Measurements from ENCODE around the gene DAPP1. TPM values are rescaled to one million over a fixed set of nuclear protein-coding genes. Genes with fewer than 3 reads are reported as not detected.

Gene DAPP1
- total and polyA plus RNA-seq, 8 donors, result 1.5 to 11.9 (median 3.2) TPM

- no peak for ATAC-seq
- Histone ChIP-seq H3K36me3 (peaks cover 0 to 56% of the 10 kb centered on the region in 2 donors), H3K4me3 (no peak overlapping the region), H3K27me3 (no peaks in the 10 kb centered on the region), H3K27ac (no peak overlapping the region), H3K9me3 (no peaks in the 10 kb centered on the region), H3K4me1 (peaks cover 0 to 23% of the 10 kb centered on the region in 2 donors)
- DNase-seq, result no peak
- intact Hi-C loops (cut with DNase I), result loop anchor here in 1 of 2 donors (5.0 kb wide), 1 partner anchor 324 kb away; the partner anchor contains the start of gene TRMT10A
- TF ChIP-seq, protein P1, sequence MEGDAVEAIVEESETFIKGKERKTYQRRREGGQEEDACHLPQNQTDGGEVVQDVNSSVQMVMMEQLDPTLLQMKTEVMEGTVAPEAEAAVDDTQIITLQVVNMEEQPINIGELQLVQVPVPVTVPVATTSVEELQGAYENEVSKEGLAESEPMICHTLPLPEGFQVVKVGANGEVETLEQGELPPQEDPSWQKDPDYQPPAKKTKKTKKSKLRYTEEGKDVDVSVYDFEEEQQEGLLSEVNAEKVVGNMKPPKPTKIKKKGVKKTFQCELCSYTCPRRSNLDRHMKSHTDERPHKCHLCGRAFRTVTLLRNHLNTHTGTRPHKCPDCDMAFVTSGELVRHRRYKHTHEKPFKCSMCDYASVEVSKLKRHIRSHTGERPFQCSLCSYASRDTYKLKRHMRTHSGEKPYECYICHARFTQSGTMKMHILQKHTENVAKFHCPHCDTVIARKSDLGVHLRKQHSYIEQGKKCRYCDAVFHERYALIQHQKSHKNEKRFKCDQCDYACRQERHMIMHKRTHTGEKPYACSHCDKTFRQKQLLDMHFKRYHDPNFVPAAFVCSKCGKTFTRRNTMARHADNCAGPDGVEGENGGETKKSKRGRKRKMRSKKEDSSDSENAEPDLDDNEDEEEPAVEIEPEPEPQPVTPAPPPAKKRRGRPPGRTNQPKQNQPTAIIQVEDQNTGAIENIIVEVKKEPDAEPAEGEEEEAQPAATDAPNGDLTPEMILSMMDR (IDR thresholded peaks at IDR 0.05), result no peak
Observed at GRCh38 chr4:99886146-99886545, 69.5 kb downstream of the DAPP1 start.

DNA sequence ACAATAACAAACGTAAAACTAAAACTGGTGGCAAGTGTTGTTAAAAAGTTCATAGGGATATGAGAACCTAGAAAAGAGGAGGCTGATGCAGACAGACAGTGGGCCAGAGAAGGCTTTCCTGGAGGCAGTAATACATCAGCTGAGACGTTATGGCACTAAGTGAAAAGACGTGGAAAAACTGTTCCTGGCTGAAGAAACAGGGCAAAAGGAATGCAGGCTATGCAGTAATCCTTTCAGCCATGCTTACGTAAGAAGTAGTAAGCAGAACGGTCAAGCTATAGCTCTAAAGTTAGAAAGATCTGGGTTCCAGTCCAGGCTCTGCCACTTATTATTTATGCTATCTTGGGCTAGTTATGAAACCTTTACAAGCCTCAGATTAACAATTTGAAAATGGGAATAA, 71.2 kb downstream of the DAPP1 start:
- H3K4me3 ChIP-seq, result no peak overlapping the region
- H3K36me3 ChIP-seq, result peaks cover 0 to 48% of the 10 kb centered on the region in 2 donors
- DNase-seq (no peak), ATAC-seq (no peak)
- H3K9me3 ChIP-seq, result no peaks in the 10 kb centered on the region
- H3K27me3 ChIP-seq, result no peaks in the 10 kb centered on the region
- peaks cover 0 to 40% of the 10 kb centered on the region in 2 donors for H3K4me1 ChIP-seq
- intact Hi-C loops (cut with DNase I), result loop anchor here in 1 of 2 donors (5.0 kb wide), 1 partner anchor 326 kb away; the partner anchor contains the start of gene TRMT10A
- no peak overlapping the region for H3K27ac ChIP-seq
- TF ChIP-seq, protein P1 (IDR thresholded peaks at IDR 0.05), result no peak

DNA sequence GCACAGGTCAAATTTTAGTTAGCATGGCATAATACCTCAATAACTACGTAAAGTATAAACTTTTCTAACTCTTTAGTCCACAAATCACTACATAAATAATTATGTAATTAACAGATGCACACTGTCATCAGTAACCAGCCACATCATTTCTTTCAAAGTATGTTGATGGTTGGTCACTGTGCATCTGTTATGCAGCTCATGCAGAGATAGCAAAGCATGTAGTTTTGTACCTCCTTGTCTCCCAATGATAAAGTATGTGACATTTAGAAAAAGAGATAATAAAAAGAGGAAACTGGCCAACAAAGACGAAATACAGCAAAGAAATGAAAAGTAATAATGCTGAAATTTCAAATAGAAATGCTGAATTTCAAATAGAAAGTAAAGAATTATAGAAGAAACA, 74.7 kb downstream of the DAPP1 start:
- intact Hi-C loops (cut with DNase I), result loop anchor here in 1 of 2 donors (10.0 kb wide), 1 partner anchor 53 kb away; the partner anchor contains the start of gene DNAJB14
- Histone ChIP-seq H3K4me1 (peaks cover 0 to 57% of the 10 kb centered on the region in 2 donors), H3K36me3 (peaks cover 0 to 16% of the 10 kb centered on the region in 2 donors), H3K27me3 (no peaks in the 10 kb centered on the region), H3K9me3 (no peaks in the 10 kb centered on the region), H3K4me3 (no peak overlapping the region), H3K27ac (no peak overlapping the region)
- TF ChIP-seq, protein P1 (IDR thresholded peaks at IDR 0.05), result no peak
- ATAC-seq (no peak), DNase-seq (no peak)

DNA sequence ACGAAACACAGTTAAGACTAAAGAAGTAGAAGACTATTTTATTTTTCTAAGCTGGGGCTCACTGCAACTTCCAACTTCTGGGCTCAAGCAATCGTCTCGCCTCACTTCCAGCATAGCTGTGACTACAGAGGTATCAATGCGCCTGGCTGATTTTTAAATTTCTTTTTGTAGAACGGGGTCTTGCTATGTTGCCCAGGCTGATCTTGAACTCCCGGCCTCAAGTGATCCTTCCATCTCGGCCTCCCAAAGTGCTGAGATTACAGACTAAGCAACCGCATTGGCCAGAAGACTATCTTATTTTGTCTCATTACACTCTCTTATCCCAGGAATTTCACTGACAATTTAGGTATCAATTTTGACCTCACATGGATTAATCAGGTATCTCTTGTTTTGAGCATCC, 76.4 kb downstream of the DAPP1 start:
- intact Hi-C loops (cut with DNase I), result loop anchor here in 1 of 2 donors (10.0 kb wide), 1 partner anchor 52 kb away; the partner anchor contains the start of gene DNAJB14
- H3K9me3 ChIP-seq, result no peaks in the 10 kb centered on the region
- peaks cover 0 to 8% of the 10 kb centered on the region in 2 donors for H3K36me3 ChIP-seq
- DNase-seq (no peak), ATAC-seq (no peak)
- H3K4me1 ChIP-seq, result peaks cover 0 to 52% of the 10 kb centered on the region in 2 donors
- H3K4me3 ChIP-seq, result peak overlapping the region; percentile 78 to 87
- TF ChIP-seq, protein P1 (IDR thresholded peaks at IDR 0.05), result no peak
- H3K27me3 ChIP-seq, result no peaks in the 10 kb centered on the region
- no peak overlapping the region for H3K27ac ChIP-seq

DNA sequence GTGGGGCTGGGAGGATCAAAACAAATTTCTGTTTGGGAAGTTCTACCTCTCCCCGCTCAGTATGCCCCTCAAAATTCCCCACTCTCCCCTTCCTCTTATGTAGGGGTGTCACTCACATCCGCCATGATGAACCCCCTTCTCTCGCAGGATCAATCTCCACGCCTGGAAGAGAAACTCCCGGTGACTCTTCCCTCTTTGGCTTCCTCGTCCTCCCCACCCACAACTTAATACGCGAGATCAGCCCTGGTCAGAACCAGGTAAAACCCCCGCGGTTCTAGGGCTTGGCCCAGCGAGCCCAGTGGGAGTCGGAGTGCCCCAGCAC, 77.2 kb downstream of the DAPP1 start:
- no peaks in the 10 kb centered on the region for H3K27me3 ChIP-seq
- DNase-seq (no peak), ATAC-seq (peak; percentile 56)
- intact Hi-C loops (cut with DNase I), result loop anchor here in 1 of 2 donors (10.0 kb wide), 1 partner anchor 51 kb away; the partner anchor contains the start of gene DNAJB14
- peak overlapping the region; percentile 84 to 86 for H3K27ac ChIP-seq
- peak overlapping the region; percentile 78 to 87 for H3K4me3 ChIP-seq
- TF ChIP-seq, protein P1 (IDR thresholded peaks at IDR 0.05), result no peak
- no peaks in the 10 kb centered on the region for H3K9me3 ChIP-seq
- peaks cover 0 to 8% of the 10 kb centered on the region in 2 donors for H3K36me3 ChIP-seq
- H3K4me1 ChIP-seq, result peaks cover 0 to 48% of the 10 kb centered on the region in 2 donors

Measured in left lung (tissue), 10 donors.